ENCODE data around the gene ASB1.
"Not testable (repeated sequence)": the region's sequence is repeated elsewhere in the genome, so short reads cannot be mapped to it uniquely, and the experiment has no call there.

ASB1 gene

GRCh38 chr2:238441262-238442114, 14.8 kb downstream of the ASB1 start:
- no peak for DNase-seq (ENCODE audit: low spot score)
- in situ Hi-C loops (cut with MboI; ENCODE audit: low sequenced_read_pairs, unreplicated experiment): no loop called here
- TF ChIP-seq, protein P1, sequence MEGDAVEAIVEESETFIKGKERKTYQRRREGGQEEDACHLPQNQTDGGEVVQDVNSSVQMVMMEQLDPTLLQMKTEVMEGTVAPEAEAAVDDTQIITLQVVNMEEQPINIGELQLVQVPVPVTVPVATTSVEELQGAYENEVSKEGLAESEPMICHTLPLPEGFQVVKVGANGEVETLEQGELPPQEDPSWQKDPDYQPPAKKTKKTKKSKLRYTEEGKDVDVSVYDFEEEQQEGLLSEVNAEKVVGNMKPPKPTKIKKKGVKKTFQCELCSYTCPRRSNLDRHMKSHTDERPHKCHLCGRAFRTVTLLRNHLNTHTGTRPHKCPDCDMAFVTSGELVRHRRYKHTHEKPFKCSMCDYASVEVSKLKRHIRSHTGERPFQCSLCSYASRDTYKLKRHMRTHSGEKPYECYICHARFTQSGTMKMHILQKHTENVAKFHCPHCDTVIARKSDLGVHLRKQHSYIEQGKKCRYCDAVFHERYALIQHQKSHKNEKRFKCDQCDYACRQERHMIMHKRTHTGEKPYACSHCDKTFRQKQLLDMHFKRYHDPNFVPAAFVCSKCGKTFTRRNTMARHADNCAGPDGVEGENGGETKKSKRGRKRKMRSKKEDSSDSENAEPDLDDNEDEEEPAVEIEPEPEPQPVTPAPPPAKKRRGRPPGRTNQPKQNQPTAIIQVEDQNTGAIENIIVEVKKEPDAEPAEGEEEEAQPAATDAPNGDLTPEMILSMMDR (IDR thresholded peaks at IDR 0.05; ENCODE audit: borderline replicate concordance, control extremely low read depth, extremely low read depth, insufficient read depth, missing control alignments): no peak

GRCh38 chr2:238442257-238442656, 15.5 kb downstream of the ASB1 start:
- in situ Hi-C loops (cut with MboI; ENCODE audit: low sequenced_read_pairs, unreplicated experiment); DNase-seq (ENCODE audit: low spot score): not testable (repeated sequence)

DNA sequence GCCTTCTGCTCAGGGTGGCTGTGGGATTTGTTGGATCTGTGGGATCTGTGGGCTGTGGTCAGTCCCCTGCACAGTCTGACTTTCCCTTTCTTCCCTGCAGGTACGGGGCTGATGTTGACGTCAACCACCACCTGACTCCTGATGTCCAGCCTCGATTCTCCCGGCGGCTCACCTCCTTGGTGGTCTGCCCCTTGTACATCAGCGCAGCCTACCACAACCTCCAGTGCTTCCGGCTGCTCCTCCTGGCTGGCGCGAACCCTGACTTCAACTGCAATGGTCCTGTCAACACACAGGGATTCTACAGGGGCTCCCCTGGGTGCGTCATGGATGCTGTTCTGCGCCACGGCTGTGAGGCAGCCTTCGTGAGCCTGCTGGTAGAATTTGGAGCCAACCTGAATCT, 17.5 kb downstream of the ASB1 start:
- TF ChIP-seq, protein P1 (IDR thresholded peaks at IDR 0.05; ENCODE audit: borderline replicate concordance, control extremely low read depth, extremely low read depth, insufficient read depth, missing control alignments): no peak
- no peak for DNase-seq (ENCODE audit: low spot score)
- in situ Hi-C loops (cut with MboI; ENCODE audit: low sequenced_read_pairs, unreplicated experiment): no loop called here

DNA sequence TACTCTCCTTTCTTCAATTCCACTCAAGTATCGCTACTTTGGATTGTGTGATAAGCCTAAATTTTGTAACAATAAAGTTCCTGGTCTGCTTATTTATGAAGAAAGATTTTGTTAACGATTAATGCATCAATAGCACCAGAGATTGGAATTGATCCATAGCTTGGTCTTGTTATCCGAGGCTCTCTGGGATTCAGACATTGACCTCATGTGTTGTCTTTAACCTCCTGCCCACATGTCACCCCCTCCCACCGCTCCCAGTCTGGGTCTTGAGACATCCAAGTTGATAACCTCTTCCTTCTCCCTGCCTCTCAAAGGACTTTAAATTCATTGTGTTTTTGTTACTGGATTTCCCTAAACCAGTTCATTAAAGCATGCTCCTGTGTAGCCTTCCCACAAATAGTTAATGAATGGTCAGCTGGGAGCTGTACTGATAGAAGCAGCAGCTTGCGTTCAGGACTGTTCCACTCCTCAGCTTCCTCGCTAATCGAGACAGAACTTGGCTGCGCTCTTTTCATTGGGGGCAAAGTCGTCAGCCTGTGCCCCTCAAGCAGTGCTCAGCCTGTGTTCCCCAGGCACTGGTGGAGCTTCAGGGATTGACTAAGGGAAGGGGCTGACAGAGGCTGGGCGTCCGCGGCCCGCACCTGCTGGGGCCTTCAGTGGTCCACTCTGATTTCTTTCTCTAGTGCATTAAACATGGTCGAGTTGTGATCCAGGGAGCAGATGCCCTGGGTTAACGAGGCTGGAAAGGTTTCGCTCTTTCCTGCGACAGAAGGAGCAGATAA, 18.9 kb downstream of the ASB1 start:
- TF ChIP-seq, protein P1 (IDR thresholded peaks at IDR 0.05; ENCODE audit: borderline replicate concordance, control extremely low read depth, extremely low read depth, insufficient read depth, missing control alignments): no peak
- no peak for DNase-seq (ENCODE audit: low spot score)
- in situ Hi-C loops (cut with MboI; ENCODE audit: low sequenced_read_pairs, unreplicated experiment): no loop called here

GRCh38 chr2:238446371-238446770, 19.6 kb downstream of the ASB1 start:
- no peak for DNase-seq (ENCODE audit: low spot score)
- in situ Hi-C loops (cut with MboI; ENCODE audit: low sequenced_read_pairs, unreplicated experiment): no loop called here
- TF ChIP-seq, protein P1 (IDR thresholded peaks at IDR 0.05; ENCODE audit: borderline replicate concordance, control extremely low read depth, extremely low read depth, insufficient read depth, missing control alignments): no peak

DNA sequence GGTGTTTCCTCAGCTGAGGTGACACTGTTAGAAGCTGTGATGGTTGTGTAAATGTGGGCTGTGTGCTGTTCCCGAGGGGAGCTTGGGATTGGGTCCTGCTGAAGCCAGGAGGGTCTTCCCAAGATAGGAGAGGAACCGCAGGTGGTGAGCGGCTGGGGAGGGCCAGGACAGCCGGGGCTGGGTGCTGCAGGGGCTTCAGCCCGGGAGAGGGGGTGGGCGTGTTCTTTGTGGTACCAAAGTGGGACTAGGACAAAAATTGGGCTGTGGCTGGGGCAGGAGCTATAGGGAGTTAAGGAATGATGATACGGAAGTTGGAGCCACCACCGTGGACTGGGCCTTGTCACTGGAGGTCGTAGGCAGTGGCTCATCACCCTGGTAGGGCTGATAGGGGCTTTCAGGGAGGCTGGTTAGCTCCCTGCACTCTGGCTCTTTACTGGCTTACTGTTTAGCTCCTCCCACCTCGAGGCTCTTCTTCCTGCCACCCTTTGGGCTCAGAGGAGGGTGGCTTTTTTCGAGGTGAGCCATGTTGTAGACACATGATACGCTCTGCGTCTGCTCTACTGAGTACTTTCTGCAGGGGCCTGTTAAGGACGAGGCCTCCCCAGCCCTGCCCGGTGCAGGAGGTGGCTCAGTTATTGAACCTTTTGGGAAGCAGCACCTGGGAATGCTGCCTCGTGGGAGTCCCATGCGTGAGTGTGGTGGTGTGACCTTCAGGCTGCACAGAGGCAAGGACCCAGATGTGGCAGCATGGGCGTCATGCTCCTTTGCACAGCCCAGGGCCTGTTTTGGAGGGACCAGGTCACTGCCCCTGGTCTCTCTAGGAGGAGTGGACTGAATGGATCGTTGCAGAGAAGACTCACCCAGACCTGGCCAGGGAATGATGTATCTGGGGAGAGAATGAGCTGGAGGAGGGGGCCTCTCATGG, 21.6 kb downstream of the ASB1 start:
- DNase-seq (ENCODE audit: low spot score): no peak
- in situ Hi-C loops (cut with MboI; ENCODE audit: low sequenced_read_pairs, unreplicated experiment): no loop called here
- TF ChIP-seq, protein P1 (IDR thresholded peaks at IDR 0.05; ENCODE audit: borderline replicate concordance, control extremely low read depth, extremely low read depth, insufficient read depth, missing control alignments): no peak

Measured in GM13976 (cell line).